AG09309 (cell line): ENCODE results near the gene SGSH.

Experiments used
- DNase-seq: peaks from one replicate; pipeline ENCODE4 v3.0.0-alpha.2; 2010; ENCODE audit warnings: low read depth
- H3K4me3 ChIP-seq: 2 replicates; pipeline ENCODE4 v1.5.1; 2011; ENCODE audit warnings: mild to moderate bottlenecking, low read depth, low read length, moderate library complexity; ENCODE audit not compliant: control insufficient read depth
- CTCF ChIP-seq: IDR thresholded peaks from 2 replicates; pipeline ENCODE4 v1.5.1; 2011; ENCODE audit warnings: mild to moderate bottlenecking, low read depth, low read length, inconsistent platforms; ENCODE audit not compliant: insufficient read depth, control insufficient read depth; ENCODE audit errors: missing control alignments

The SGSH gene

GRCh38 chr17:80252871-80253270 lies 32.7 kb upstream of the SGSH start:
- DNase-seq = no peak

GRCh38 chr17:80251966-80252365 lies 31.8 kb upstream of the SGSH start:
- no peak overlapping the region for H3K4me3 ChIP-seq
- no peak for TF ChIP-seq CTCF
- no peak for DNase-seq

More at GRCh38 chr17:80252871-80253270, 32.7 kb upstream of the SGSH start:
- H3K4me3 ChIP-seq = no peak overlapping the region
- TF ChIP-seq CTCF = peak; percentile 44

DNA sequence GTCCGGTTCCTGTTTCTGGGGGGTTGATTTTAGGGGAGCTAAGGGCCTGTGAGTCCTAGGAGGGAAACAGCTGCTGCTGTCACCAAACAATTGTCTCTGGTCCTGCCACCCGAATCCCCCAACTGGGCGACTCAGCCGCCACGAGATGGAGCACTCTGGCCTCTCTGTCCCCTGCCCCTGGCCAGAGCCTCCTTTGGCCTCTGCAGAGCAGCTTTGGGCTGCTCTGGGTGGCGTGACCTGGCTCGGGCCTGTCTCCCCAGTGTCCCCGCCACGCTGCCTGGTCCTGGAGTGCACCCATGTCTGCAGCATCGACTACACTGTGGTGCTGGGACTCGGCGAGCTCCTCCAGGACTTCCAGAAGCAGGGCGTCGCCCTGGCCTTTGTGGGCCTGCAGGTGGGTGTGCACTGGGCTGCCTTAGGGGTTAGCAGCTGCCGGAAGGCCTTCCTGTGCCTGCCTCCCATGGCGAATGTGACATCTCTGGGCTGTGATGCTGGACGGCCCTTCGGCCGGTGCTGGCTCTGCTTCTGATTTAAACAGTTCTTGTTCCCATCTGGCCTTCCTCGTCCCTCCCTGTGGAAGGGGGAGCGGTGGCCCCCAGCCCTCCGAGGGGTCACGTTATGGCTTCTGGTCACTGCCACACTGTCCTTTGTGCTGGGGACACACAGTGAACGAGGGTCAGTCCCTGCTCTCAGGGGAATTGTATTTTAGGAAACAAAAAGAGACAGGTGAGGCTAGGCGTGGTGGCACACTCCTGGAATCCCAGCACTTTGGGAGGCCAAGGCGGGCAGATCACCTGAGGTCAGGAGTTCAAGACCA lies 29.0 kb upstream of the SGSH start:
- no peak overlapping the region for H3K4me3 ChIP-seq
- DNase-seq = no peak
- no peak for TF ChIP-seq CTCF

DNA sequence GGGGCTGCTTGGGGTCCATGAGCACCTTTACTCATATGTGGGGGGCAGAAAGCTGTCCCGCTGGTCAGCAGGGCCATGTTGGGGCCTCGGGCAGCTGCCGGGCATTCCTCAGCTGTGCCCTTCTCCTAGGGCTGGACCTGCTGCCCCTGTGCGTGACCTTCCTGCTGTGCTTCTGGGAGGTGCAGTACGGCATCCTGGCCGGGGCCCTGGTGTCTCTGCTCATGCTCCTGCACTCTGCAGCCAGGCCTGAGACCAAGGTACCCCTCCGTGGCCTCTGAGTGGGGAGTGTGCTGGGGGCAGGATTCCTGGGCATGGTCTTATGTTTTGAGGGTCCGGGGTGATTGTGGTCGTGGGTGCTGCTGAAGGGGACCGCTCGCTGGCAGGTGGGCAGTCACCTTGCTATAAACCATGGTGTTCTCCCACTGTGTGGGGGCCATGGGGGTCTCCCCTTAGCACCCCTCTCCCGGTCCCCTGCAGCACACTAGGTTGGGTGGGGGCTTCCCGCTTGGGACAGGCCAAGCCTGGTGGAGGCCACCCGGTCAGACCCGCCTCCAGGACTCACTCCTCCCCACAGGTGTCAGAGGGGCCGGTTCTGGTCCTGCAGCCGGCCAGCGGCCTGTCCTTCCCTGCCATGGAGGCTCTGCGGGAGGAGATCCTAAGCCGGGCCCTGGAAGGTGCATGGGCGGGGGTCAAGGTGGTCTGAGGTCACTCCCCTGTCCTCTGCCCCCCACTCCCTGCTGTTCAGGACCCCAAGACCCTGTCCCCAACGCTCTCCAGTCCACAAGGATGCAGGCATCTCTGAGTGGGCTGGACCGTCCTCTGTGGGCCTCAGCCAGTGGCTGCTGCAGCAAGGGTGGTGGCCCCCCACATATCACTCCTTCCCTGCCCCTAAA lies 28.1 kb upstream of the SGSH start:
- no peak for TF ChIP-seq CTCF
- no peak for DNase-seq

GRCh38 chr17:80247561-80247960 lies 27.4 kb upstream of the SGSH start:
- H3K4me3 ChIP-seq = no peak overlapping the region
- DNase-seq = no peak
- TF ChIP-seq CTCF = no peak

More for the DNA sequence above, 28.1 kb upstream of the SGSH start:
- H3K4me3 ChIP-seq = no peak overlapping the region

GRCh38 chr17:80246726-80247125 lies 26.6 kb upstream of the SGSH start:
- no peak for TF ChIP-seq CTCF
- no peak overlapping the region for H3K4me3 ChIP-seq
- no peak for DNase-seq
